Prostate gland (tissue), 2 donors: Measurements from ENCODE around the gene TMCC1. TPM values are rescaled to one million over a fixed set of nuclear protein-coding genes. Genes with fewer than 3 reads are reported as not detected.

Experiments used
- DNase-seq: peaks from one replicate; pipeline ENCODE4 v3.0.0-alpha.2; 2019; ENCODE audit warnings: low spot score
- H3K27ac ChIP-seq, 2 donors: fragments of 200-600 bp; sonication (generic); 2 replicates each; pipeline ENCODE4 v1.5.1; 2017 to 2019
- H3K27me3 ChIP-seq: fragments of 200-600 bp; sonication (generic); replicated peaks from 2 replicates; pipeline ENCODE4 v1.5.1; 2019; ENCODE audit not compliant: insufficient read depth
- H3K36me3 ChIP-seq, 2 donors: fragments of 200-600 bp; sonication (generic); 1 replicate in 1 of 2; 2 replicates in 1 of 2; pipeline versions ENCODE4 v1.5.1 to v1.8.1; 2017 to 2019
- H3K4me1 ChIP-seq: fragments of 200-600 bp; sonication (generic); replicated peaks from 2 replicates; pipeline ENCODE4 v1.5.1; 2019
- H3K4me3 ChIP-seq, 2 donors: fragments of 200-600 bp; sonication (generic); 2 replicates each; pipeline ENCODE4 v1.5.1; 2017 to 2019
- H3K9me3 ChIP-seq: fragments of 200-600 bp; sonication (generic); 2 replicates; pipeline ENCODE4 v1.5.1; 2017
- CTCF ChIP-seq, 4 experiments: fragments of 200-600 bp in 2 of 4; fragments of 450-650 bp in 2 of 4; sonication (generic) in 2 of 4; IDR thresholded peaks; 1 replicate in 3 of 4; 2 replicates in 1 of 4; pipeline ENCODE4 v1.5.1; 2016 to 2019; ENCODE audit warnings: antibody characterized with exemption in 4 of 4, mild to moderate bottlenecking in 2 of 4, moderate library complexity in 2 of 4
- POLR2A ChIP-seq: fragments of 450-650 bp; IDR thresholded peaks from one replicate; pipeline ENCODE4 v1.6.1; 2016; ENCODE audit warnings: antibody characterized with exemption, mild to moderate bottlenecking
- POLR2AphosphoS5 ChIP-seq: sonication (generic); formaldehyde crosslinking; IDR thresholded peaks from one replicate; pipeline ENCODE4 v1.6.1; 2017; ENCODE audit warnings: antibody characterized with exemption
- WGBS: methylation state at CpG from one replicate; pipeline ENCODE4 v1.1.5; 2018; 5-methylcytosine and 5-hydroxymethylcytosine counted together
- intact Hi-C: fragments of 100-400 bp; cut with DNase I; formaldehyde crosslinking; loops from one replicate; pipeline ENCODE4 v1.14.2; 2022
- total RNA-seq, 2 donors: library from RNA; depleted of rRNA; stranded (reverse); fragments of >200 nt; gene quantifications; one replicate each; pipeline ENCODE4 v1.1.0, GENCODE V29; 2016

The TMCC1 gene
- total RNA-seq, 2 donors from 2014 or later, result 27.6 to 43.9 TPM

- Histone ChIP-seq H3K4me1 (no peaks in the 10 kb centered on the region), H3K27me3 (no peaks in the 10 kb centered on the region), H3K9me3 (no peaks in the 10 kb centered on the region), H3K36me3 (no peaks in the 10 kb centered on the region), H3K27ac (no peak overlapping the region), H3K4me3 (no peak overlapping the region)
- no peak for DNase-seq
- WGBS, result 67% methylated on average over 10 of the region's 10 CpGs
- TF ChIP-seq CTCF (IDR thresholded peaks at IDR 0.05) (no peak), POLR2A (no peak), POLR2AphosphoS5 (no peak)
- intact Hi-C loops, result no loop called here
Measured at GRCh38 chr3:129633751-129634481, 259.6 kb downstream of the TMCC1 start.

- WGBS, result 90% methylated on average over 10 of the region's 10 CpGs
- intact Hi-C loops, result no loop called here
Measured at GRCh38 chr3:129632977-129633376, 260.5 kb downstream of the TMCC1 start.

GRCh38 chr3:129632556-129632955 is 261.0 kb downstream of the TMCC1 start:
- Histone ChIP-seq H3K4me3 (no peak overlapping the region), H3K9me3 (no peaks in the 10 kb centered on the region), H3K27me3 (no peaks in the 10 kb centered on the region), H3K36me3 (no peaks in the 10 kb centered on the region), H3K27ac (no peak overlapping the region), H3K4me1 (no peaks in the 10 kb centered on the region)
- TF ChIP-seq CTCF (IDR thresholded peaks at IDR 0.05), result no peak
- TF ChIP-seq POLR2AphosphoS5, result no peak
- TF ChIP-seq POLR2A, result no peak
- WGBS, result 95% methylated on average over 11 of the region's 11 CpGs
- no peak for DNase-seq
- intact Hi-C loops, result no loop called here

More at GRCh38 chr3:129632977-129633376, 260.5 kb downstream of the TMCC1 start:
- Histone ChIP-seq H3K27me3 (no peaks in the 10 kb centered on the region), H3K9me3 (no peaks in the 10 kb centered on the region), H3K36me3 (no peaks in the 10 kb centered on the region), H3K4me3 (no peak overlapping the region), H3K4me1 (no peaks in the 10 kb centered on the region), H3K27ac (no peak overlapping the region)
- TF ChIP-seq CTCF (IDR thresholded peaks at IDR 0.05) (no peak), POLR2A (no peak), POLR2AphosphoS5 (no peak)
- DNase-seq, result no peak

- H3K4me1 ChIP-seq, result no peaks in the 10 kb centered on the region
- no peak for DNase-seq
- no peak overlapping the region for H3K4me3 ChIP-seq
- TF ChIP-seq CTCF (IDR thresholded peaks at IDR 0.05), result no peak
- TF ChIP-seq POLR2A, result no peak
- TF ChIP-seq POLR2AphosphoS5, result no peak
- no peaks in the 10 kb centered on the region for H3K9me3 ChIP-seq
- H3K36me3 ChIP-seq, result no peaks in the 10 kb centered on the region
- intact Hi-C loops, result no loop called here
- no peaks in the 10 kb centered on the region for H3K27me3 ChIP-seq
- no peak overlapping the region for H3K27ac ChIP-seq
- 84% methylated on average over 8 of the region's 9 CpGs for WGBS
Measured at GRCh38 chr3:129632056-129632455, 261.5 kb downstream of the TMCC1 start.

GRCh38 chr3:129629011-129629410 is 264.5 kb downstream of the TMCC1 start:
- no peak for DNase-seq
- no peak for TF ChIP-seq POLR2AphosphoS5
- TF ChIP-seq POLR2A, result no peak
- no peak for TF ChIP-seq CTCF (IDR thresholded peaks at IDR 0.05)
- Histone ChIP-seq H3K4me3 (no peak overlapping the region), H3K9me3 (no peaks in the 10 kb centered on the region), H3K4me1 (no peaks in the 10 kb centered on the region), H3K27ac (no peak overlapping the region), H3K36me3 (no peaks in the 10 kb centered on the region), H3K27me3 (no peaks in the 10 kb centered on the region)
- intact Hi-C loops, result loop anchor here (10.0 kb wide), 1 partner anchor 196 kb away; no protein-coding TSS in a partner anchor
- WGBS, result 77% methylated on average over 6 of the region's 6 CpGs
